AG04449 (cell line): ENCODE measurements around the gene G0S2.

Experiments
- CTCF ChIA-PET: fragments of 350-600 bp; formaldehyde crosslinking; extraction: SDS; loops from one replicate; lab custom pipeline; 2021; ENCODE audit warnings: antibody characterized with exemption; lab: Yijun Ruan, JAX
- POLR2A ChIA-PET: fragments of 400-600, 350-600 bp; formaldehyde crosslinking; extraction: SDS; loops from one replicate; lab custom pipeline; 2020; ENCODE audit warnings: antibody characterized with exemption, inconsistent platforms; lab: Yijun Ruan, JAX
- DNase-seq: peaks from one replicate; pipeline ENCODE4 v3.0.0-alpha.2; 2010; ENCODE audit warnings: low read depth, low spot score
- H3K4me3 ChIP-seq: 2 replicates; pipeline ENCODE4 v1.5.1; 2011; ENCODE audit warnings: low read depth, mild to moderate bottlenecking, control low read depth, low read length
- CTCF ChIP-seq: IDR thresholded peaks from one replicate; pipeline ENCODE4 v1.5.1; 2011; ENCODE audit warnings: mild to moderate bottlenecking, moderate library complexity, low read length, control low read depth, inconsistent platforms; ENCODE audit not compliant: insufficient read depth; ENCODE audit errors: missing control alignments

The G0S2 gene

GRCh38 chr1:209720326-209720725 lies 45.1 kb downstream of the G0S2 start:
- no peak for DNase-seq
- ChIA-PET CTCF (no interaction called here), POLR2A (no interaction called here)
- no peak for TF ChIP-seq CTCF
- H3K4me3 ChIP-seq: no peak overlapping the region

- ChIA-PET POLR2A (no interaction called here), CTCF (interaction anchor here (0.6 to 0.8 kb wide), 3 partner anchors 27 to 103 kb away, joined by 3 to 5 read pairs (median 3); no protein-coding TSS in a partner anchor)
- no peak overlapping the region for H3K4me3 ChIP-seq
- no peak for DNase-seq
- TF ChIP-seq CTCF: no peak
Measured at GRCh38 chr1:209720826-209721225, 45.6 kb downstream of the G0S2 start.

GRCh38 chr1:209721323-209721722 lies 46.1 kb downstream of the G0S2 start:
- no peak for DNase-seq
- CTCF ChIA-PET: interaction anchor here (0.6 to 0.8 kb wide), 3 partner anchors 27 to 102 kb away, joined by 3 to 5 read pairs (median 3); no protein-coding TSS in a partner anchor
- POLR2A ChIA-PET: no interaction called here
- TF ChIP-seq CTCF: no peak
- H3K4me3 ChIP-seq: no peak overlapping the region

- DNase-seq: no peak
- POLR2A ChIA-PET: no interaction called here
- TF ChIP-seq CTCF: no peak
- H3K4me3 ChIP-seq: no peak overlapping the region
- CTCF ChIA-PET: interaction anchor here (2.7 to 9.5 kb wide), 2 partner anchors 11 to 23 kb away, joined by 9 to 70 read pairs; no protein-coding TSS in a partner anchor
Measured at GRCh38 chr1:209723265-209723664, 48.1 kb downstream of the G0S2 start.

GRCh38 chr1:209723756-209724693 lies 48.8 kb downstream of the G0S2 start:
- TF ChIP-seq CTCF: no peak
- POLR2A ChIA-PET: no interaction called here
- CTCF ChIA-PET: interaction anchor here (1.0 to 9.5 kb wide), 5 partner anchors 10 to 99 kb away, joined by 3 to 70 read pairs (median 4); no protein-coding TSS in a partner anchor
- DNase-seq: no peak
- no peak overlapping the region for H3K4me3 ChIP-seq
